Suprapubic skin (tissue), 4 donors: Measurements from ENCODE around the gene SLC25A17.

ENCODE experiments used
- CTCF ChIP-seq, 2 donors: fragments of 200-600 bp in 1 of 2; fragments of 450-650 bp in 1 of 2; sonication (generic) in 1 of 2; IDR thresholded peaks; one replicate each; pipeline ENCODE4 v1.5.1; 2016 to 2019; ENCODE audit warnings: antibody characterized with exemption in 2 of 2, mild to moderate bottlenecking in 1 of 2, moderate library complexity in 1 of 2
- EP300 ChIP-seq: sonication (generic); formaldehyde crosslinking; IDR thresholded peaks from one replicate; pipeline ENCODE4 v1.6.1; 2017; ENCODE audit warnings: antibody characterized with exemption
- POLR2A ChIP-seq, 2 donors: fragments of 450-650 bp; IDR thresholded peaks; one replicate each; pipeline ENCODE4 v1.6.1; 2017; ENCODE audit warnings: antibody characterized with exemption in 2 of 2, mild to moderate bottlenecking in 2 of 2, moderate library complexity in 2 of 2
- POLR2AphosphoS5 ChIP-seq, 3 donors: sonication (generic); formaldehyde crosslinking; IDR thresholded peaks; one replicate each; pipeline ENCODE4 v1.6.1; 2017; ENCODE audit warnings: antibody characterized with exemption in 3 of 3

- TF ChIP-seq CTCF (IDR thresholded peaks at IDR 0.05) (no peak), POLR2A (IDR thresholded peaks at IDR 0.05) (no peak), EP300 (no peak), POLR2AphosphoS5 (IDR thresholded peaks at IDR 0.05) (no peak)
Measured at GRCh38 chr22:40799008-40799407, 20.1 kb downstream of the SLC25A17 start.
